HG03460 (cell line): Measurements from ENCODE around the gene NUMBL.

Source experiments
- ATAC-seq: cut with Tn5 transposase; IDR thresholded peaks from one replicate; pipeline ENCODE4 v1.9.1; 2021; ENCODE audit not compliant: unreplicated experiment

NUMBL gene

DNA sequence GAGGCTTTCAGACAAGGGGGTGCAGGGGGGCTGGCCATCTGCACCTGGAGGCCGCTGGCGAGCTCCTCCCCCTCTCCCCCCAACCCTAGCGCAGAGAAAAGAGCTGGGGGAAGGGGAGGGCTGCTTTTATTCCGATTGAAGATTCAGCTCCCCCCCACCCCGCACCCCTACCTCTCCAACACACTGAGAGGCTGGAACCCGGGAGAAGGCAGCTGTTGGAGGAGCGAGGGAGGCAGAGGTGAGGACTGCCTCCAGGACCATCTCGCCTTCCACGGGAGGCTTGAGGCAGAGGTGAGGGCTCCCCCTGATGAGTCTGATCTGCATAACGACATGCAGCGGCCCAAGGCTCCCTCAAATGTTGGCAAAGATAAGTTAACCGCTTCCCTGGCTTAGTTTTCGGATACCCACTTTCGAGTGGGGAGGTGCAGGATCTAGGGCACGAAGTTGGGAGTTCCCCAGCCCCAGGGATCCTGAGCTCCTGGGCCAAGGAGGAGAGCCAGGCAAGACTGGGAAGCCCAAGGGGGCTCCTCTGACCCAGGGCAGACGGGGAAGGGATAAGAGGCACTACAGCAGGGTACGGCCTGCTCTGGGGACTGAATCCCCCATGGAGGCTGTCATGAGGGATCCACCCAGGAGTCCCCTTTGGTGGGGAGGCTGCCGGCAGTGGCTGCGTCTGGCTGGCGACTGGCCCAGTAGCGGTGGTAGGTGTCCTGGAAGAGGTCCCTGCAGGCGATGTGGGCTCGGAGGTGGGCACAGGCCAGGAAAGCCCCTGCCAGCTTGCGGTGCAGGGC, 1.2 kb upstream of the NUMBL start:
- ATAC-seq: no peak

- ATAC-seq: peak; percentile 65
Observed at GRCh38 chr19:40690693-40691420, 406 bp upstream of the NUMBL start.

GRCh38 chr19:40689339-40690049, 957 bp downstream of the NUMBL start:
- no peak for ATAC-seq

- ATAC-seq: no peak
Observed at GRCh38 chr19:40688987-40689338, 1.5 kb downstream of the NUMBL start.

DNA sequence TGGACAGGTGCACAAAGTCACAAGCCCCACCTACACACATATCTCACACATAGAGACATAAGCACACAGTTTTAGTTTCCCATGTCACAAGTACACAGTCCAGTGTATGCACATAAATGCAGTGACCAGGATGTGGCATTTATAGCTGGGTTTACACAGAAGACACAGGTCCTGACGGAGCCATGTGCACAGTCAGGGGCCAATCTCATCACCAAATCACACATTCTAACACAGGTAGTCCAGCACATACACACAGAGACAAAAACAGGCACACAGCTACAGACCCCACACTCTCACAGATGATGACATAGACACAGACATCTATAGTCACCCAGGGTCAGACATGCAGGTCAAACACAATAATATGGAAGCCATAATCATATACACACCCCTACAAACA, 2.1 kb downstream of the NUMBL start:
- ATAC-seq: no peak

DNA sequence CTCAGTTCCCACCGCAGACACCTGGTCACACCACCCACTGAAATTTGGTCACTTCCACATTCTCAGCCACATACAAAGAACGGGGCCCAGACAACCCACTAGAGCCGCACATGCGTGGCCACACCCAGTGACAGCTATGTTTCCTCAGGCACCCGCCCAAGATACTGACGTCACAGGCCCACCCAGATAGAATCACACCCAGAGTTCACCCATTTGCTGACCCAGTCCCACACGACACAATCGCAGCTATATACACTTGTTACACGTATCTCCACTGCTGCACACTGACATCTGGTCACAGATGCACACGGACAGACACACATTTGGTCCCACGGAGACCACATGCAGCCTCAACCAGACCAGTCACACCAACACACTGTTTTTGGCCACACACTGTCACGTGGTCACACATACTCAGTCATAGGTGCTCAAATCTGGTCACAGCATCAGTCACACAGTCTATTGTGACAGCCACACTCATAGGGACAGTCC, 2.9 kb downstream of the NUMBL start:
- no peak for ATAC-seq

DNA sequence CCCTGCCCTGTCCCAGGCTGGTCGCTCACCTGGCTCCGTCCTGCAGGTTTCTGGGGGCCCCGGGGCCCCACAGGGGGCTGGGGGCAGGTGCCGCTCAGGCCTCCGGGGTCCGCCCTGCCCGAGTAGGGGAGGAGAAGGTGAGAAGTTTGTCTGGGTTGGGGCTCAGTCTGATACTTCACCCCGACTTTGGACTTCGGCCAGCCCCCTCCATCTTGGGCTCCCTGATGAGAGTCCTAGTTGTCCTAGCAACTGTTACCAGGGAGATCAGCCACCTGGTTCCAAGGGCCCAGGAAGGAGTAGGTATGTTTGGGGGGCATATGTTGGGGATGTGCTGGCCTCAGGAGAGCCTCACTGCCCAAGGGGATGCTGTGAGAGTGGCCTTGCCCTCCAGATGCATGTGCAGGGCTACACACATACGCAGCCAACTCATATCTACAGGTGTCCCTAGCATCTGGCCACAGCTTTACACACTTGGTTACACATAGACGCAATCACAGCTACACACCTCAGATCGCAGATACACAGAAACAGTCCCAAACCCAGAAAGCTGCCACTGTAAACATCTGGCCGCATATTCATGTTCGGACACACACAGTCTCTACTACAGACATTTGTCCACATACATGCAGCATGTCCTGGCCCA, 3.4 kb downstream of the NUMBL start:
- ATAC-seq: no peak

- ATAC-seq: no peak
Observed at GRCh38 chr19:40685563-40685962, 4.9 kb downstream of the NUMBL start.

GRCh38 chr19:40685016-40685526, 5.4 kb downstream of the NUMBL start:
- ATAC-seq: no peak

GRCh38 chr19:40684280-40684679, 6.2 kb downstream of the NUMBL start:
- ATAC-seq: no peak

- ATAC-seq: no peak
Observed at GRCh38 chr19:40683437-40683836, 7.0 kb downstream of the NUMBL start.

- ATAC-seq: no peak
Observed at GRCh38 chr19:40682431-40682964, 8.0 kb downstream of the NUMBL start.

GRCh38 chr19:40681039-40681438, 9.4 kb downstream of the NUMBL start:
- no peak for ATAC-seq

DNA sequence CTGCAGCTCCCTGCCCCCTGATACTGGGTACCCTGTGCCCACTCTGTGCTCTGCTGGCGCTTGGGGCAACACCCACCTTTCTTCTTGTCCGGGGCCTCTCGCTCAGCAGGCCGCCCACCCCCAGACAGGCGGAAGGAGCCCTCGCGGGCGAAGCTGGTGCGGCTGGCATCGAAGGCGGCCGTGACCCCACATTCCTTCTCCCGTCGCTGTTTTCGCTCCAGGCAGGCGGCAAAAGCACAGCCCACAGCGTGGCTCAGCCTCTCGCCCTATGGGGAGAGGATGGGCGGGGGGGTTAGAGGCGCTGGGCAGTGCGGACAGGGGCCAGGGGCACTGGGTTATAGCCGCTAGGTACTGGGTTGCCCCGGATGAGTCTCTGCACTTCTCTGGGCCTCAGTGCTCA, 13.3 kb downstream of the NUMBL start:
- ATAC-seq: no peak

GRCh38 chr19:40674291-40674690, 16.2 kb downstream of the NUMBL start:
- ATAC-seq: no peak

- ATAC-seq: no peak
Observed at GRCh38 chr19:40673397-40673796, 17.1 kb downstream of the NUMBL start.

GRCh38 chr19:40672573-40673299, 17.7 kb downstream of the NUMBL start:
- ATAC-seq: no peak

- no peak for ATAC-seq
Observed at GRCh38 chr19:40672038-40672437, 18.4 kb downstream of the NUMBL start.

GRCh38 chr19:40671404-40671803, 19.0 kb downstream of the NUMBL start:
- no peak for ATAC-seq

DNA sequence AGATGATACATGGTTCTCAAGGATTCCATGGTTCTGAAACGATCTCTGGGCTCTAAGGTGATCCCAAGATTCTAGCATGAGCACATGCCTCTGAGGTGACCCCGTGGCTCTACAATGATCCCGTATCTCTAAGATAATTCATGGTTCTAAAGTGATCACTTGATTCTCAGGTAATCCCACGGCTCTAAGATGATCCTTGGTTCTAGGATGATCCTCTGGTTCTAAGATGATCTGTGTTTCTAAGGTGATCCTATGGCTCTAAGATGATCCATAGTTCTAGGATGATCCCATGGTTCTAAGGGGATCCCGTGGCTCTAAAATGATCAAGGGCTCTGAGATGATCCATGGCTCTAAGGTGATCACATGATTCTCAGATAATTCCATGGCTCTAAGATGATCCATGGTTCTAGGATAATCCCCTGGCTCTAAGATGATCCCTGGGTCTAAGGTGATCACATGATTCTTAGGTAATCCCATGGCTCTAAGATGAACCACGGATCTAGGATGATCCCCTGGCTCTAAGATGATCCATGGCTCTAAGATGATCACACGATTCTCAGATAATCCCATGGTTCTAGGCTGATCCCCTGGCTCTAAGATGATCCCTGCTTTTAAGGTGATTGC, 21.3 kb downstream of the NUMBL start:
- ATAC-seq: no peak
